Transverse colon (tissue), 4 donors: Measurements from ENCODE around the gene FAM53A. TPM values are rescaled to one million over a fixed set of nuclear protein-coding genes. Genes with fewer than 3 reads are reported as not detected.
A peak's percentile ranks its signal among the peaks of the same experiment; 100 is the strongest.

Experiments used
- DNase-seq: peaks from one replicate; pipeline ENCODE4 v3.0.0-alpha.2; 2019
- H3K27ac ChIP-seq, 4 donors: fragments of 200-600 bp; sonication (generic); 2 replicates each; pipeline ENCODE4 v1.5.1; 2016 to 2018; ENCODE audit warnings: inconsistent platforms in 4 of 4
- H3K27me3 ChIP-seq: fragments of 200-600 bp; sonication (generic); 2 replicates; pipeline ENCODE4 v1.5.1; 2017; ENCODE audit warnings: inconsistent platforms
- H3K36me3 ChIP-seq, 4 donors: fragments of 200-600 bp; sonication (generic); 2 replicates each; pipeline ENCODE4 v1.5.1; 2017 to 2019; ENCODE audit warnings: inconsistent platforms in 4 of 4
- H3K4me1 ChIP-seq, 4 donors: fragments of 200-600 bp; sonication (generic); 2 replicates each; pipeline ENCODE4 v1.5.1; 2017 to 2020; ENCODE audit warnings: inconsistent platforms in 4 of 4
- H3K4me3 ChIP-seq, 4 donors: fragments of 200-600 bp; sonication (generic); 1 replicate in 1 of 4; 2 replicates in 3 of 4; pipeline versions ENCODE4 v1.5.1 to v1.6.1; 2017 to 2019; ENCODE audit warnings: inconsistent platforms in 4 of 4
- H3K9me3 ChIP-seq, 2 donors: fragments of 200-600 bp; sonication (generic); 2 replicates each; pipeline ENCODE4 v1.5.1; 2017 to 2019; ENCODE audit warnings: inconsistent platforms in 2 of 2
- EP300 ChIP-seq: sonication (generic); formaldehyde crosslinking; IDR thresholded peaks from one replicate; pipeline ENCODE4 v1.6.1; 2017; ENCODE audit warnings: antibody characterized with exemption, low read depth
- POLR2A ChIP-seq: fragments of 450-650 bp; IDR thresholded peaks from one replicate; pipeline ENCODE4 v1.6.1; 2016; ENCODE audit warnings: antibody characterized with exemption, mild to moderate bottlenecking, moderate library complexity
- POLR2AphosphoS5 ChIP-seq, 3 donors: sonication (generic); formaldehyde crosslinking; IDR thresholded peaks; one replicate each; pipeline ENCODE4 v1.6.1; 2016; ENCODE audit warnings: antibody characterized with exemption in 3 of 3
- WGBS, 2 donors: methylation state at CpG; one replicate each; pipeline ENCODE4 v1.1.5; 2018; ENCODE audit warnings: low coverage in 1 of 2; 5-methylcytosine and 5-hydroxymethylcytosine counted together
- in situ Hi-C, 4 donors: fragments of 200-750 bp; cut with MboI; loops; one replicate each; pipeline versions ENCODE4 v1.15.0 to v1.15.1; 2017; ENCODE audit warnings: low sequenced_read_pairs in 3 of 4, low pct_ligation_motif_present in 1 of 4, low pct_unique_long_range_greater_than_20kb in 1 of 4
- intact Hi-C: fragments of 100-400 bp; cut with DNase I; formaldehyde crosslinking; loops from one replicate; pipeline ENCODE4 v1.15.1; 2023; ENCODE audit warnings: low total_unique reads
- total RNA-seq, 4 donors: library from RNA; depleted of rRNA; stranded (reverse); fragments of >200 nt; gene quantifications; one replicate each; pipeline ENCODE4 v1.1.0, GENCODE V29; 2016
- TF ChIP-seq, protein P1 (sequence below), 5 experiments: fragments of 200-600 bp in 3 of 5; fragments of 450-650 bp in 2 of 5; sonication (generic) in 3 of 5; IDR thresholded peaks; 1 replicate in 2 of 5; 2 replicates in 3 of 5; pipeline ENCODE4 v1.5.1; 2016 to 2017; ENCODE audit warnings: antibody characterized with exemption in 5 of 5, inconsistent platforms in 3 of 5, mild to moderate bottlenecking in 2 of 5, moderate library complexity in 1 of 5

Gene FAM53A
- total RNA-seq, 4 donors from 2014 or later = 1.4 to 32.9 (median 2.7) TPM

DNA sequence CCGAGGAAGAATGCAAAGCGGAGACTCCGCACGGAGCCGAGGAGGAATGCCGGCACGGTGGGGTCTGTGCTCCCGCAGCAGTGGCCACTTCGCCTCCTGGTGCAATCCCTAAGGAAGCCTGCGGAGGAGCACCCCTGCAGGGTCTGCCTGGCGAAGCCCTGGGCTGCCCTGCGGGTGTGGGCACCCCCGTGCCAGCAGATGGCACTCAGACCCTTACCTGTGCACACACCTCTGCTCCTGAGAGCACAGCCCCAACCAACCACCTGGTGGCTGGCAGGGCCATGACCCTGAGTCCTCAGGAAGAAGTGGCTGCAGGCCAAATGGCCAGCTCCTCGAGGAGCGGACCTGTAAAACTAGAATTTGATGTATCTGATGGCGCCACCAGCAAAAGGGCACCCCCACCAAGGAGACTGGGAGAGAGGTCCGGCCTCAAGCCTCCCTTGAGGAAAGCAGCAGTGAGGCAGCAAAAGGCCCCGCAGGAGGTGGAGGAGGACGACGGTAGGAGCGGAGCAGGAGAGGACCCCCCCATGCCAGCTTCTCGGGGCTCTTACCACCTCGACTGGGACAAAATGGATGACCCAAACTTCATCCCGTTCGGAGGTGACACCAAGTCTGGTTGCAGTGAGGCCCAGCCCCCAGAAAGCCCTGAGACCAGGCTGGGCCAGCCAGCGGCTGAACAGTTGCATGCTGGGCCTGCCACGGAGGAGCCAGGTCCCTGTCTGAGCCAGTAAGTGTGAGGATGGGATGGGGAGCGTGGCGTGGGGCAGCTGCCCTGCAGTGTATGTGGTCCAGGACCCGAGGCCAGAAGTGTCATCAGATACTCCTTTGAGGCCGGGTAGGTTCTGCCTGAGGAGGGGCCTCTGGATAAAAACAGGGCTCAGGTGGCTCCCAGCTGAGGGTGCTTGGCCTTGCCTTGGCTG lies 44.2 kb upstream of the FAM53A start:
- no peak for DNase-seq
- intact Hi-C loops (loop anchor here (2.0 kb wide), 1 partner anchor 34 kb away; no protein-coding TSS in a partner anchor), in situ Hi-C loops (no loop called here)
- H3K4me3 ChIP-seq = no peak overlapping the region
- H3K27me3 ChIP-seq = no peaks in the 10 kb centered on the region
- peaks cover 0 to 16% (median 1%) of the 10 kb centered on the region in 4 donors for H3K4me1 ChIP-seq
- no peaks in the 10 kb centered on the region for H3K36me3 ChIP-seq
- TF ChIP-seq EP300 (no peak), POLR2AphosphoS5 (IDR thresholded peaks at IDR 0.05) (no peak), POLR2A (no peak)
- TF ChIP-seq, protein P1, sequence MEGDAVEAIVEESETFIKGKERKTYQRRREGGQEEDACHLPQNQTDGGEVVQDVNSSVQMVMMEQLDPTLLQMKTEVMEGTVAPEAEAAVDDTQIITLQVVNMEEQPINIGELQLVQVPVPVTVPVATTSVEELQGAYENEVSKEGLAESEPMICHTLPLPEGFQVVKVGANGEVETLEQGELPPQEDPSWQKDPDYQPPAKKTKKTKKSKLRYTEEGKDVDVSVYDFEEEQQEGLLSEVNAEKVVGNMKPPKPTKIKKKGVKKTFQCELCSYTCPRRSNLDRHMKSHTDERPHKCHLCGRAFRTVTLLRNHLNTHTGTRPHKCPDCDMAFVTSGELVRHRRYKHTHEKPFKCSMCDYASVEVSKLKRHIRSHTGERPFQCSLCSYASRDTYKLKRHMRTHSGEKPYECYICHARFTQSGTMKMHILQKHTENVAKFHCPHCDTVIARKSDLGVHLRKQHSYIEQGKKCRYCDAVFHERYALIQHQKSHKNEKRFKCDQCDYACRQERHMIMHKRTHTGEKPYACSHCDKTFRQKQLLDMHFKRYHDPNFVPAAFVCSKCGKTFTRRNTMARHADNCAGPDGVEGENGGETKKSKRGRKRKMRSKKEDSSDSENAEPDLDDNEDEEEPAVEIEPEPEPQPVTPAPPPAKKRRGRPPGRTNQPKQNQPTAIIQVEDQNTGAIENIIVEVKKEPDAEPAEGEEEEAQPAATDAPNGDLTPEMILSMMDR (IDR thresholded peaks at IDR 0.05) = no peak
- no peaks in the 10 kb centered on the region for H3K9me3 ChIP-seq
- 92% methylated on average over 31 of the region's 31 CpGs; no CpG with 5 or more reads in 1 of the 2 donors for WGBS, 2 donors
- peak overlapping the region; percentile 39 to 53 (median 48) for H3K27ac ChIP-seq

DNA sequence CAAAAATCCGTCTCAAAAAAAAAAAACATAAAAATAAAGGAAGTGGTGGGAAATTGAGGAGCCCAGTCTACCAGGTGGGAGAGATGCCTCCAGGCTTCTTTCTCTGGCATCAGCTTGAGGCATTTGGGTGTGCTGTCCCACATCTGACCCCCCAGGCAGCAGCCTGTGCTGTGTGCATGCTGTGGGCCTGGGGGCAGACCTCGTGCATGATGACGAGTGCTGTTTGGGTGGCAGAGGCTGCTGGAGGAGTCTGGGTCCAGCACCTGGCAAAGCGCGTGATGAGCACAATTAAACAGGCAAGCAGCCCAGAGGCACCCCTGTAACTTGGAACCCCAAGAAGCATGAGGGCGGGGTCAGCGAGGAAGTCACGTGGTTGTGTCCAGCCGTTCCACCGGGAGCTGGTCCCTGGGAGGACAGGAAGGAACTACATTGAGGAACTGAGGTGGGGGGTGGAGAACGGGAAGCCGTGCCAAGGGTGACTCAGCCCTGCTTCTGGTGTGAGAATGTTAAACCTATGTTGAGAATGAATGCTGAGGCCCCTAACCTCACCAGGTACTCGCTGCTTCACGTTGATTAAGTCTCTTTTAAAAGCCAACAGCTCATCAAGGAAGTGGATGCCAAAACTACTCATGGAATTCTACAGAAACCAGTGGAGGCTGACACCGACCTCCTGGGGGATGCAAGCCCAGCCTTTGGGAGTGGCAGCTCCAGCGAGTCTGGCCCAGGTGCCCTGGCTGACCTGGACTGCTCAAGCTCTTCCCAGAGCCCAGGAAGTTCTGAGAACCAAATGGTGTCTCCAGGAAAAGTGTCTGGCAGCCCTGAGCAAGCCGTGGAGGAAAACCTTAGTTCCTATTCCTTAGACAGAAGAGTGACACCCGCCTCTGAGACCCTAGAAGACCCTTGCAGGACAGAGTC lies 43.3 kb upstream of the FAM53A start:
- TF ChIP-seq POLR2A = no peak
- TF ChIP-seq, protein P1 (IDR thresholded peaks at IDR 0.05) = no peak
- no peak for TF ChIP-seq EP300
- no peak for TF ChIP-seq POLR2AphosphoS5 (IDR thresholded peaks at IDR 0.05)
- Histone ChIP-seq H3K27me3 (no peaks in the 10 kb centered on the region), H3K36me3 (no peaks in the 10 kb centered on the region), H3K27ac (peak overlapping the region; percentile 39 to 53 (median 48)), H3K4me3 (no peak overlapping the region), H3K4me1 (peaks cover 0 to 24% (median 8%) of the 10 kb centered on the region in 4 donors), H3K9me3 (no peaks in the 10 kb centered on the region)
- in situ Hi-C loops = no loop called here
- intact Hi-C loops = loop anchor here (2.0 kb wide), 1 partner anchor 33 kb away; no protein-coding TSS in a partner anchor
- DNase-seq = peak; percentile 54
- 69 to 70% methylated on average over 1 to 17 of the region's 18 CpGs for WGBS, 2 donors

DNA sequence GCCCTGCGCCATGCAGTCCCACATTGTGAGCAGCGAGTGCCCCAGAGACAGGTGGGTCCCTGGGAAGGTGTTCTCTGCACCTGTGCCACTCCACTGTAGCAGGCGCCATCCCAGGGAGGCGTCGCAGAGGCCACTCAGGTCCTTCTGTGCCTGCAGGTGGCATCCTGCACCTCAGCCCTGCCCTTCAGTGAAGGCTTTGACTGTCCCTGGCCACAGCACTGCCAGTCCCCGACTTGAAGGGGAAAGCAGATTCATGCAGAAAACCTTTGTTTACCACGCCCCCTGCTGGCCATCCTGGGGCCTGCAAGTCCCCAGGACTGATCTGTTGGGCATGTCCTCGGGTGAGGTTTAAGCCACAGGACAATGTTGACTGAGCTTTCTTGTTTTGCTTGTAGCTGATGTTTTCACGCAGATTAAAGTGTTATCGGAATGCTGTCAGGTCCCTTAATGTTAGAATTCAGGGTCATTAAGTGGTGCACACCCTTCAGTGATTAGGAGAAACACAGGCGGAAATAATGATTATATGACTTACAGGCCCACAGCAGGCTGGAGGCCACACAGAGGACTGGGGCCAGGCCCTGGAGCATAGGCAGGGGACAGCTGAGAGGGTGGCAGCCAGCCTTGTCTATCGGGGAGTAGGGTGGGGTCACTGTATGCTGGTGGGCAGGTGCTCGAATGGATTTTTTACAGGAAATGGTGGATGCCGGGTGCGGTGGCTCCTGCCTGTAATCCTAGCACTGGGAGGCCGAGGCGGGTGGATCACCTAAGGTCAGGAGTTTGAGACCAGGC lies 42.2 kb upstream of the FAM53A start:
- Histone ChIP-seq H3K27me3 (no peaks in the 10 kb centered on the region), H3K36me3 (no peaks in the 10 kb centered on the region), H3K27ac (peak overlapping the region; percentile 18 to 53 (median 30)), H3K4me3 (no peak overlapping the region), H3K4me1 (peaks cover 6 to 33% (median 17%) of the 10 kb centered on the region in 4 donors), H3K9me3 (no peaks in the 10 kb centered on the region)
- DNase-seq = peak; percentile 94
- TF ChIP-seq, protein P1 (IDR thresholded peaks at IDR 0.05) = peak; percentile 94 to 99 (median 98)
- TF ChIP-seq POLR2A = no peak
- 36 to 47% methylated on average over 5 to 12 of the region's 17 CpGs for WGBS, 2 donors
- in situ Hi-C loops (no loop called here), intact Hi-C loops (no loop called here)
